ENCODE data around the gene LYPLAL1. TPM values are rescaled to one million over a fixed set of nuclear protein-coding genes. Genes with fewer than 3 reads are reported as not detected.
A peak's percentile ranks its signal among the peaks of the same experiment; 100 is the strongest.

LYPLAL1 gene
- total and polyA plus RNA-seq, 9 of the 15 experiments (the other 6 are each of a cell fraction or from before 2014, with no cell fraction given): 14.9 to 179 (median 46.3) TPM

DNA sequence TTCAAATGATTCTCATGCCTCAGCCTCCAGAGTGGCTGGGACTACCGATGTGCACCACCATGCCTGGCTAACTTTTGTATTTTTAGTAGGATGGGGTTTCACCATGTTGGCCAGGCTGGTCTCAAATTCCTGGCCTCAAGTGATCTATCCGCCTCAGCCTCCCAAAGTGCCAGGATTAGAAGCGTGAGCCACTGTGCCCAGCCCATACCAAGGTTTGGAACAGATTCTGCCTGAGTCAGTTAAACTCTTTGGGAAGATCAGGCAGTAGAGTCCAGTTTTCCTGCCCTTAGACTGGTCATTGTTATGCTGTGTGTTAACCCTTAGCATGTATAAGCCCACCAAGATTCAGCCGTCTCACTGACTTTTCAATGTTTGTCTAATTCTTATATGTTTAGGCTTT, 48.3 kb upstream of the LYPLAL1 start:
- Histone ChIP-seq H3K4me2 (ENCODE audit: insufficient read depth, low read length) (no peak overlapping the region), H4K20me1 (replicated peaks; ENCODE audit: control insufficient read depth, insufficient read depth, low read length) (no peaks in the 10 kb centered on the region), H3K9me1 (ENCODE audit: control insufficient read depth, insufficient read depth, low read length) (no peaks in the 10 kb centered on the region), H3K79me2 (ENCODE audit: control insufficient read depth, insufficient read depth, low read length) (no peaks in the 10 kb centered on the region), H3K9ac (ENCODE audit: insufficient read depth in 1 of 2, low read depth in 2 of 2, low read length in 2 of 2) (no peak overlapping the region; a peak in 1 of 4 replicates), H3K36me3 (ENCODE audit: control insufficient read depth, insufficient read depth, low read length) (no peaks in the 10 kb centered on the region), H3K4me3 (no peak overlapping the region), H3K27me3 (ENCODE audit: control insufficient read depth in 2 of 2, insufficient read depth in 2 of 2, low read length in 2 of 2) (no peaks in the 10 kb centered on the region), H3K4me1 (replicated peaks in 1 of 2; ENCODE audit: control insufficient read depth in 2 of 2, insufficient read depth in 2 of 2, low read length in 2 of 2) (peaks cover 0 to 14% of the 10 kb centered on the region in 2 experiments; a peak in 2 of 5 replicates), H2AFZ (ENCODE audit: low read depth, low read length) (no peak overlapping the region), H3K27ac (ENCODE audit: extremely low read depth, low read depth, low read length) (no peak overlapping the region), H3K9me3 (replicated peaks; ENCODE audit: control insufficient read depth, insufficient read depth, low read depth, low read length) (no peaks in the 10 kb centered on the region)
- intact Hi-C loops (cut with micrococcal nuclease) (no loop called here), in situ Hi-C loops (cut with MboI) (no loop called here)
- ATAC-seq (no peak), DNase-seq (ENCODE audit: extremely low read depth in 1 of 4, low spot score in 3 of 4) (no peak), FAIRE-seq (no peak)
- CTCF ChIA-PET (ENCODE audit: low intra/inter-chr PET ratio): no interaction called here
- POLR2A ChIA-PET: interaction anchor here (1.2 kb wide), 1 partner anchor 25 kb away, joined by 3 read pairs; no protein-coding TSS in a partner anchor
- BruUV-seq (replicated peaks): no TSS peak
- TF ChIP-seq SIRT6 (IDR thresholded peaks at IDR 0.05; ENCODE audit: low read depth, low read length) (no peak), CBX8 (IDR thresholded peaks at IDR 0.05; ENCODE audit: borderline replicate concordance, extremely low read depth, low read depth, low read length, poor library complexity, severe bottlenecking) (no peak), TRIM28 (IDR thresholded peaks at IDR 0.05) (no peak)
- 69% methylated on average over 4 of the region's 4 CpGs for WGBS (ENCODE audit: insufficient coverage, low coverage, missing lambda C conversion rate)

- BruUV-seq (replicated peaks): no TSS peak
- WGBS (ENCODE audit: insufficient coverage, low coverage, missing lambda C conversion rate): 34% methylated on average over 2 of the region's 2 CpGs
- Histone ChIP-seq H3K27me3 (ENCODE audit: control insufficient read depth in 2 of 2, insufficient read depth in 2 of 2, low read length in 2 of 2) (no peaks in the 10 kb centered on the region), H3K4me3 (no peak overlapping the region), H3K79me2 (ENCODE audit: control insufficient read depth, insufficient read depth, low read length) (no peaks in the 10 kb centered on the region), H3K9me3 (replicated peaks; ENCODE audit: control insufficient read depth, insufficient read depth, low read depth, low read length) (no peaks in the 10 kb centered on the region), H3K27ac (ENCODE audit: extremely low read depth, low read depth, low read length) (no peak overlapping the region), H3K4me1 (replicated peaks in 1 of 2; ENCODE audit: control insufficient read depth in 2 of 2, insufficient read depth in 2 of 2, low read length in 2 of 2) (peaks cover 0 to 6% of the 10 kb centered on the region in 2 experiments; a peak in 2 of 5 replicates), H2AFZ (ENCODE audit: low read depth, low read length) (peak overlapping the region; percentile 1; the same call in 1 of the 2 replicates), H3K9me1 (ENCODE audit: control insufficient read depth, insufficient read depth, low read length) (no peaks in the 10 kb centered on the region), H4K20me1 (replicated peaks; ENCODE audit: control insufficient read depth, insufficient read depth, low read length) (no peaks in the 10 kb centered on the region), H3K9ac (ENCODE audit: insufficient read depth in 1 of 2, low read depth in 2 of 2, low read length in 2 of 2) (no peak overlapping the region), H3K4me2 (ENCODE audit: insufficient read depth, low read length) (no peak overlapping the region), H3K36me3 (ENCODE audit: control insufficient read depth, insufficient read depth, low read length) (no peaks in the 10 kb centered on the region)
- ATAC-seq: peak; percentile 8
- intact Hi-C loops (cut with micrococcal nuclease) (no loop called here), in situ Hi-C loops (cut with MboI) (no loop called here)
- POLR2A ChIA-PET: interaction anchor here (1.2 kb wide), 1 partner anchor 24 kb away, joined by 3 read pairs; no protein-coding TSS in a partner anchor
- DNase-seq (ENCODE audit: extremely low read depth in 1 of 4, low spot score in 3 of 4): no peak
- CTCF ChIA-PET (ENCODE audit: low intra/inter-chr PET ratio): no interaction called here
- FAIRE-seq: no peak
- TF ChIP-seq ZNF507 (tag; conservative IDR thresholded peaks at IDR 0.05) (no peak), SMARCE1 (IDR thresholded peaks at IDR 0.05) (no peak), RBM22 (IDR thresholded peaks at IDR 0.05; ENCODE audit: low read depth, low read length, poor library complexity, severe bottlenecking) (no peak), TEAD1 (CRISPR knock-in tag; IDR thresholded peaks at IDR 0.05) (no peak), ZC3H4 (CRISPR knock-in tag; IDR thresholded peaks at IDR 0.05; ENCODE audit: borderline replicate concordance) (no peak)
These were observed 47.3 kb upstream of the LYPLAL1 start for GRCh38 chr1:219126377-219126776.
